Measurements from ENCODE around the gene ZFYVE1. TPM values are rescaled to one million over a fixed set of nuclear protein-coding genes. Genes with fewer than 3 reads are reported as not detected.

ZFYVE1 gene
- total RNA-seq, 1 donor from 2014 or later = 18.6 TPM

DNA sequence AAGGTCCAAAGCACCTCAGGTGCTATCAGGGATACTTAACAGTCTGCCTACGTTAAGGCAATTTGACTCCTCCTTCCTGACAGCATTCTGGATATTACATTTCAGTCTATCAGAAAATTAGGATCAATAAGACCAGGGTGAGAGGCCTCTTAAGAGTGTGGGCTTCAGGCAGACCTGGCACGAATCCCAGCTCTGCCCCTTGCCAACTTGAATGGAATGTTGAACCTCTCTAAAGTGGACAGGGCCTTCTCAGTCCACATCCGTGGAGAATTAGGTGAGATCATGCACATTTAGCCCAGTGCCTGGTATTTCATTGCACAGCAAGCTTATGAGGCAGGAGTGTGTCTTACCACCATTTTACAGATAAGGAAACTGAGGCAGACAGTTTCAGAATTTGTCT is 74.7 kb downstream of the ZFYVE1 start:
- no peak overlapping the region for H3K4me3 Mint-ChIP-seq
- no peak for DNase-seq (ENCODE audit: extremely low spot score, unreplicated experiment)
- H3K27me3 Mint-ChIP-seq = no peaks in the 10 kb centered on the region
- TF ChIP-seq, protein P1, sequence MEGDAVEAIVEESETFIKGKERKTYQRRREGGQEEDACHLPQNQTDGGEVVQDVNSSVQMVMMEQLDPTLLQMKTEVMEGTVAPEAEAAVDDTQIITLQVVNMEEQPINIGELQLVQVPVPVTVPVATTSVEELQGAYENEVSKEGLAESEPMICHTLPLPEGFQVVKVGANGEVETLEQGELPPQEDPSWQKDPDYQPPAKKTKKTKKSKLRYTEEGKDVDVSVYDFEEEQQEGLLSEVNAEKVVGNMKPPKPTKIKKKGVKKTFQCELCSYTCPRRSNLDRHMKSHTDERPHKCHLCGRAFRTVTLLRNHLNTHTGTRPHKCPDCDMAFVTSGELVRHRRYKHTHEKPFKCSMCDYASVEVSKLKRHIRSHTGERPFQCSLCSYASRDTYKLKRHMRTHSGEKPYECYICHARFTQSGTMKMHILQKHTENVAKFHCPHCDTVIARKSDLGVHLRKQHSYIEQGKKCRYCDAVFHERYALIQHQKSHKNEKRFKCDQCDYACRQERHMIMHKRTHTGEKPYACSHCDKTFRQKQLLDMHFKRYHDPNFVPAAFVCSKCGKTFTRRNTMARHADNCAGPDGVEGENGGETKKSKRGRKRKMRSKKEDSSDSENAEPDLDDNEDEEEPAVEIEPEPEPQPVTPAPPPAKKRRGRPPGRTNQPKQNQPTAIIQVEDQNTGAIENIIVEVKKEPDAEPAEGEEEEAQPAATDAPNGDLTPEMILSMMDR (conservative IDR thresholded peaks at IDR 0.05) = no peak
- H3K4me1 Mint-ChIP-seq (ENCODE audit: unreplicated experiment) = no peaks in the 10 kb centered on the region
- H3K36me3 Mint-ChIP-seq = peaks cover 9% of the 10 kb centered on the region
- H3K27ac Mint-ChIP-seq = no peak overlapping the region
- H3K9me3 Mint-ChIP-seq = no peaks in the 10 kb centered on the region

DNA sequence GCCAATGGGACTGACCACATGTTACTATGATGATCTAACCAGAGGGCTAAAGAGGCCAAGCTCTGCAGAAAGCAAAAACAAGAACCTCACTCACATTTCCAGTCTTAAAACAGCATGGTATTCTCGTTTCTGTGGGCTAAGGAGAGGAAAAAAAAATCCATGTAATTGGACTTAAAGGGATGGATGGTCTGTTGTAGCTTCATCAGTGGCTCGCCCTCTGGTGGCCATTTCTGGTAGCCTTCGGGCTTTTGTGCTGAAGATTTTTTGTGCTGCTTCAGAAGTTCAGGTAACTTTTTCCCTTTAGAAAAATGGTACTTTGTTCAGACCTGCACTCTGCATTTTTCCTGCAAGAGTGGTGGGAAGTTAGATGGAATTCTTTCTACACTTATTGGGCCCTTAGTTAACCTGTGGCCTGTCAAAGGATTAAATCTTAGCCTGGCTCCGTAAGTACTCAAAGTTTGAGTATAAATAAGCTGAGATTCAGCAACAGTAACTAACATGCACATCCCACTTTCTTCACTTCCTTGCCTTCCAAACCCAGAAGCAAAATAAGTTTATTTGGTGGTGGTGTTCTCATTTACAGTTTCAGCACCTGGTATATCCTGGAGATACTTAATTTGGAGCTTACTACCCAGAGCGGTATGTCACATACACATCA is 78.3 kb downstream of the ZFYVE1 start:
- DNase-seq (ENCODE audit: extremely low spot score, unreplicated experiment) = no peak
- Mint-ChIP-seq H3K9me3 (no peaks in the 10 kb centered on the region), H3K36me3 (no peaks in the 10 kb centered on the region)

DNA sequence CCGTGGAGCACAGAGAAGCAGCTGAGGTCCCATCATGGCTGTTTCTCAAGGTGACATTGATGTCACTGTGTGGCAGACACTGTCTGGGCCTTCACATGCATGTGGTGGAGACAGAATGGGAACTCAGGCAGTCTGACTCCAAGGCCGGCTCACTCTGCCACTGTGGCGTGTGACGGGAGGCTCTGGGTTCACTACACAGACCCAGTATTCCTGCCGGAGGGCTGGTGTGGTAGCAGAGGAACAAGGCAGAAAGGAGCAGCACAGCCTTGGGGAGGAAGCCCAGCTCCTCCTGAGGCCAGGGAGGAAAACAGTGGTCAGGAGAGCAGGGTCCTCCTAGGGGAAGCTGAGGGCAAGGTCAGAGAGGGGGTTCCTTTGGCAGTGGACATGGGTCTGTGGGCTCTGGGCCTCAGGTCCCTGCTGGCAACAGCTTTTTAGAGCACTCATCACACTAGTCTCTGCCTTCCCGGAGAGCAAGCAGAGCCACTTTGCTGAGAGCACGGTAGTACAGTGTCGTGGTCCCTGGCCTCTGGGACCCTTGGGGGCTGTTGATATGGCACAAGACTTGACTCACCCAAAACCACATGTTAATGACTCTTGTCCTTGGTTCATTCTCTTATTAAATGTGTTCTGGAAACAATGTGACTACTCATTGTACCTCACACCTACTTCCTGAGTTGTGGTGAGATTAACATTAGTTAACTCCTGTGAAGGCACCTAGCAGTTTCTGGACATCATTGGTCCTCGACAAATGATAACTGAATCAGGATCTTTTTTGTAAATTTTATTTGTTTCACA is 79.3 kb downstream of the ZFYVE1 start:
- Mint-ChIP-seq H3K27ac (no peak overlapping the region), H3K4me3 (no peak overlapping the region), H3K36me3 (peaks cover 5% of the 10 kb centered on the region), H3K9me3 (no peaks in the 10 kb centered on the region), H3K4me1 (ENCODE audit: unreplicated experiment) (no peaks in the 10 kb centered on the region), H3K27me3 (no peaks in the 10 kb centered on the region)
- no peak for DNase-seq (ENCODE audit: extremely low spot score, unreplicated experiment)
- TF ChIP-seq, protein P1 (conservative IDR thresholded peaks at IDR 0.05) = no peak

More for the DNA sequence above, 78.3 kb downstream of the ZFYVE1 start:
- Mint-ChIP-seq H3K4me3 (no peak overlapping the region), H3K27ac (no peak overlapping the region), H3K4me1 (ENCODE audit: unreplicated experiment) (no peaks in the 10 kb centered on the region), H3K27me3 (no peaks in the 10 kb centered on the region)
- TF ChIP-seq, protein P1 (conservative IDR thresholded peaks at IDR 0.05) = peak; percentile 96

DNA sequence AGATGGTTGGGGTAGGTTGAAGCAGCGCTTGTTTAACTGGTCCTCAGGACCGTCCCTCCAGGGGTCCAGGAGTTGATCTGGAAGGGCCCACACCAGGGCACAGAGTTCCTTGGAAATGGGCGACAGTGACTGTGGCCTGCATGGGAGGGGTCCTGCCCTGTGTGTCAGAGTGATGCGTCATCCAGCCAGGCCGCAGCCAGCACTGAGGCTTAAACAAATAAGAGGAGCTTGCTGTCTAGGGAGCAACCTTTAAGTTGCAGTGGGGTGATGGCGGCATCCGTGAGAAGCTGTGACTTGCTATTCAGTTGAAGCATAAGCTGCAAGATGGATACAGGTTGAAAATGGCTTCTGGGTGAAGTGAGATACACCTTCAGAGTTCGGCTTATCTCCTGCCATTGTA is 80.4 kb downstream of the ZFYVE1 start:
- H3K36me3 Mint-ChIP-seq = peaks cover 11% of the 10 kb centered on the region
- no peaks in the 10 kb centered on the region for H3K4me1 Mint-ChIP-seq (ENCODE audit: unreplicated experiment)
- no peak for DNase-seq (ENCODE audit: extremely low spot score, unreplicated experiment)
- no peaks in the 10 kb centered on the region for H3K9me3 Mint-ChIP-seq
- H3K27me3 Mint-ChIP-seq = no peaks in the 10 kb centered on the region
- H3K4me3 Mint-ChIP-seq = no peak overlapping the region
- TF ChIP-seq, protein P1 (conservative IDR thresholded peaks at IDR 0.05) = no peak
- H3K27ac Mint-ChIP-seq = no peak overlapping the region

DNA sequence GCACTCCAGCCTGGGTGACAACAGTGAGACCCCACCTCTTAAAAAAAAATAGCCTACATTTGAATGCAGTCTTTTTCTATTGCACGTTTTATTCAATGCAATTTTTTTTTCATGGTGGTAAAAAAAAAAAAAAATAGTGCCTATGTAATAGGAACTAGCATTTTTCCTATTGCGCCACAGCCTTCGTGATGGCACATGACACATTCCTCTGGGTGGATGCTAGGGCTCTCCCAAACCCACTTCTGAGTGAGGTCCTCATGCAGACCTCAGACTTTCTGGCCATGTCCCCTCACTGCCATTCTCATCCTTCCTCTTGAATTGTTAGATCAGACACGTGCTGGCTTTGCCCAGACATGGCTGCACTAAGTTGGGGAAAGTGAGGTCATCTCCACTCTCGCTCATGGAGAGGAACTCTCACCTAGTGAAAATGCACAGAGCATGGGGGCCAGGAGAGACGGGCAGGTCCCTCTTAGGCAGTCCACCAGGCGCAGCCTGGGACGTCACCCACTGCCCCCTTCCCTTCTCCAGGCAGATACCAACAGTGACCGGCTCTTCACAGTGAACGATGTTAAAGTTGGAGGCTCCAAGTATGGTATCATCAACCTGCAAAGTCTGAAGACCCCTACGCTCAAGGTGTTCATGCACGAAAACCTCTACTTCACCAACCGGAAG is 81.4 kb downstream of the ZFYVE1 start:
- Mint-ChIP-seq H3K36me3 (peaks cover 11% of the 10 kb centered on the region), H3K4me1 (ENCODE audit: unreplicated experiment) (no peaks in the 10 kb centered on the region), H3K27ac (no peak overlapping the region), H3K9me3 (no peaks in the 10 kb centered on the region), H3K4me3 (no peak overlapping the region), H3K27me3 (no peaks in the 10 kb centered on the region)
- no peak for DNase-seq (ENCODE audit: extremely low spot score, unreplicated experiment)
- TF ChIP-seq, protein P1 (conservative IDR thresholded peaks at IDR 0.05) = no peak
